Astrocyte (in vitro differentiated cells and primary cell): ENCODE measurements around the gene ARMC9.

Experiments
- EZH2 ChIP-seq: IDR thresholded peaks from 2 replicates; pipeline ENCODE4 v1.6.1; 2012; ENCODE audit warnings: mild to moderate bottlenecking, low read length, inconsistent platforms; ENCODE audit not compliant: insufficient read depth
- TF ChIP-seq, protein P1 (sequence below): IDR thresholded peaks from 2 replicates; pipeline ENCODE4 v1.5.1; 2011; ENCODE audit warnings: low read depth, mild to moderate bottlenecking, inconsistent platforms, low read length, moderate library complexity; ENCODE audit not compliant: insufficient read depth

DNA sequence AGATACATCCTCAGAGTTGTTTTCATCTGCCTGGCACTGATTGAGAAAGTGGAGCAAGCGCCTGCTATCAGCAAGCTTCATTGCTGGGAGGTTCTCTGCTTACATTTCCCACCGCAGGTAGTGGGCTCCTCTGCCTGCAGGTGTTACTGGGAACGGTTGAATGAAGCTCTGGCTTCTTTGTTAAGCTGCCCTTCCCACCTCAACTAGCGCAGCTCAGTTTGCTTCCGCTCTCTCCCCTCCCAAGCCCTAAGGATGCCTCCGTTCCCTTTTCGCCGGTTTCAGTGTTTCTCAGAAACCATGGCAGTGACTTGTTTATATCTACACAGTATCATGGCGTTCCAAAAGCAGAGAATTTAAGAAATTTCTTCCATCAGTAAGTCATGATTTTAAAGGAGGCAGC, 124.9 kb downstream of the ARMC9 start:
- TF ChIP-seq, protein P1, sequence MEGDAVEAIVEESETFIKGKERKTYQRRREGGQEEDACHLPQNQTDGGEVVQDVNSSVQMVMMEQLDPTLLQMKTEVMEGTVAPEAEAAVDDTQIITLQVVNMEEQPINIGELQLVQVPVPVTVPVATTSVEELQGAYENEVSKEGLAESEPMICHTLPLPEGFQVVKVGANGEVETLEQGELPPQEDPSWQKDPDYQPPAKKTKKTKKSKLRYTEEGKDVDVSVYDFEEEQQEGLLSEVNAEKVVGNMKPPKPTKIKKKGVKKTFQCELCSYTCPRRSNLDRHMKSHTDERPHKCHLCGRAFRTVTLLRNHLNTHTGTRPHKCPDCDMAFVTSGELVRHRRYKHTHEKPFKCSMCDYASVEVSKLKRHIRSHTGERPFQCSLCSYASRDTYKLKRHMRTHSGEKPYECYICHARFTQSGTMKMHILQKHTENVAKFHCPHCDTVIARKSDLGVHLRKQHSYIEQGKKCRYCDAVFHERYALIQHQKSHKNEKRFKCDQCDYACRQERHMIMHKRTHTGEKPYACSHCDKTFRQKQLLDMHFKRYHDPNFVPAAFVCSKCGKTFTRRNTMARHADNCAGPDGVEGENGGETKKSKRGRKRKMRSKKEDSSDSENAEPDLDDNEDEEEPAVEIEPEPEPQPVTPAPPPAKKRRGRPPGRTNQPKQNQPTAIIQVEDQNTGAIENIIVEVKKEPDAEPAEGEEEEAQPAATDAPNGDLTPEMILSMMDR, result no peak
- TF ChIP-seq EZH2, result no peak
